Measurements from ENCODE around the gene SLC24A4.
A peak's percentile ranks its signal among the peaks of the same experiment; 100 is the strongest.

Gene SLC24A4

DNA sequence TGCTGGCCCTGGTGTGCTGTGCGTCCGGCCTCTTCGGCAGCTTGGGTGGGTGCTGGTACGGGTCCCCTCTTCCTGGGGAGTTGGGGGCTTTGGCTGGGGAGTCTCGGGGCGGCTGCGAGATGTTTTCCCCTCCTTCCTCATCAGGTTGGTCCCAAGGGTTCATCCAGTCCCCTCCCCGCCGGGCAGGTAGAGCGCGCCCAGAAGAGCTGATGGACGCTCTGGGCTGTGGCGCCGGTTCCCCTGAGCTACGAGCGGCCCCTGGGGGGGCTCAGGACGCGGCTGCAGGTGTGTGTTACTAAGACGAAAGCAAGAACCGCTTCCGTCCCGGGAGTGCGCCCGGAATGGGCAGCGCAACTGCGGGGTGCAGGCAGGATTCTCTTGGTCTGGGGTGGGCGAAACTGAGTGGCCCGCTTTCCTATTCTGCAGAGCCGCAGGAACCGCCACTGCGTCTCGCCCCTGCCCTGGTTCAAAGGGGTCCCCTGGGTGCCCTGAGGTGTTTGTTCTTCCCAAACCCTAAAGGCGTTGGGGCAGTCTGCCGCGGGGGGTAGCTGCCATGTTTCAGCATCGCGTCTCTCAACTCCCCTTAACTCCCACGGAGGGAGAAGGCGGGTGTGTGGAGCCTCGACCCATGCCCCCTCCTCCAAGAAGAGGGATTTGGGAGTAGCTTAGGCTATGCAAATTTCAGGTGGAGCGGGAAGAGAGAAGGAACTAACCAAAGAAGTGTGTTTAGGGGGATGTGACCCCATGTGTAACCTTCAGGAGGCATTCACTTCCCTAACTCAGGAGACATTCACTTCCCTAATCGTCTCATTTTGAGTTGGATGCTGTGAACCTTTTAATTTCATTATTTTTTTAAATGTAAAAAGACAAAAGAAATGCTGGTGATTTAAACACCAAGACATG is 1.2 kb downstream of the SLC24A4 start:
- Histone ChIP-seq H3F3A (ENCODE audit: low read depth) (no peaks in the 10 kb centered on the region), H3K4me1 (ENCODE audit: insufficient read depth, low read length, poor library complexity, severe bottlenecking) (no peaks in the 10 kb centered on the region), H3K9me2 (replicated peaks; ENCODE audit: low read depth, low read length) (no peaks in the 10 kb centered on the region), H3K4me2 (ENCODE audit: low read depth, low read length, poor library complexity, severe bottlenecking) (no peak overlapping the region), H3K27me3 (ENCODE audit: insufficient read depth, low read length, poor library complexity, severe bottlenecking) (no peaks in the 10 kb centered on the region), H2AFZ (ENCODE audit: low read length) (no peak overlapping the region), H3K4me3 (ENCODE audit: low read length, poor library complexity, severe bottlenecking) (no peak overlapping the region), H4K20me1 (ENCODE audit: insufficient read depth, low read length, poor library complexity, severe bottlenecking) (no peaks in the 10 kb centered on the region), H3K79me2 (ENCODE audit: insufficient read depth, low read length) (no peaks in the 10 kb centered on the region), H3K36me3 (ENCODE audit: insufficient read depth, low read length) (no peaks in the 10 kb centered on the region), H3K9ac (ENCODE audit: low read depth, low read length, poor library complexity, severe bottlenecking) (no peak overlapping the region), H3K9me3 (ENCODE audit: insufficient read depth, low read depth, low read length) (no peaks in the 10 kb centered on the region)
- no peak for TF ChIP-seq EZH2phosphoT487 (IDR thresholded peaks at IDR 0.05; ENCODE audit: borderline replicate concordance)

DNA sequence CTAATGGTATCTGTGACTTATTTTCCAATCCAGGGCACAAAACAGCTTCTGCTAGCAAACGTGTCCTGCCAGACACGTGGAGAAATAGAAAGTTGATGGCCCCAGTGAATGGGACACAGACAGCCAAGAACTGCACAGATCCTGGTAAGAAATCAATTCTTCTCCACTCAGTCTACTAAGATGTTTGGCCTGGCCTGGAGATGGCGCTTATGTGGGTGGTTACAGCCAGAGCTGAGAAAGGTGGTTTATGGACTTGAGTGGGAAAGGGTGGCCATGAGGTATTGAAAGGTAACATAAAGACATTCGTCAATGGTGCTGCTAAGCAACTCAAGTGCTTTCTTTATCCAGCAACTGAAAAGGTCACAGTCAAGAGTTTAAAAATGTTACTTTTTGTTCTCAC is 2.9 kb downstream of the SLC24A4 start:
- no peak overlapping the region for H3K4me2 ChIP-seq (ENCODE audit: low read depth, low read length, poor library complexity, severe bottlenecking)
- TF ChIP-seq, protein P1, sequence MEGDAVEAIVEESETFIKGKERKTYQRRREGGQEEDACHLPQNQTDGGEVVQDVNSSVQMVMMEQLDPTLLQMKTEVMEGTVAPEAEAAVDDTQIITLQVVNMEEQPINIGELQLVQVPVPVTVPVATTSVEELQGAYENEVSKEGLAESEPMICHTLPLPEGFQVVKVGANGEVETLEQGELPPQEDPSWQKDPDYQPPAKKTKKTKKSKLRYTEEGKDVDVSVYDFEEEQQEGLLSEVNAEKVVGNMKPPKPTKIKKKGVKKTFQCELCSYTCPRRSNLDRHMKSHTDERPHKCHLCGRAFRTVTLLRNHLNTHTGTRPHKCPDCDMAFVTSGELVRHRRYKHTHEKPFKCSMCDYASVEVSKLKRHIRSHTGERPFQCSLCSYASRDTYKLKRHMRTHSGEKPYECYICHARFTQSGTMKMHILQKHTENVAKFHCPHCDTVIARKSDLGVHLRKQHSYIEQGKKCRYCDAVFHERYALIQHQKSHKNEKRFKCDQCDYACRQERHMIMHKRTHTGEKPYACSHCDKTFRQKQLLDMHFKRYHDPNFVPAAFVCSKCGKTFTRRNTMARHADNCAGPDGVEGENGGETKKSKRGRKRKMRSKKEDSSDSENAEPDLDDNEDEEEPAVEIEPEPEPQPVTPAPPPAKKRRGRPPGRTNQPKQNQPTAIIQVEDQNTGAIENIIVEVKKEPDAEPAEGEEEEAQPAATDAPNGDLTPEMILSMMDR (conservative IDR thresholded peaks at IDR 0.05; ENCODE audit: low read length): peak; percentile 33; the same call in 1 of the 2 replicates
- no peak for TF ChIP-seq EZH2phosphoT487 (IDR thresholded peaks at IDR 0.05; ENCODE audit: borderline replicate concordance)

DNA sequence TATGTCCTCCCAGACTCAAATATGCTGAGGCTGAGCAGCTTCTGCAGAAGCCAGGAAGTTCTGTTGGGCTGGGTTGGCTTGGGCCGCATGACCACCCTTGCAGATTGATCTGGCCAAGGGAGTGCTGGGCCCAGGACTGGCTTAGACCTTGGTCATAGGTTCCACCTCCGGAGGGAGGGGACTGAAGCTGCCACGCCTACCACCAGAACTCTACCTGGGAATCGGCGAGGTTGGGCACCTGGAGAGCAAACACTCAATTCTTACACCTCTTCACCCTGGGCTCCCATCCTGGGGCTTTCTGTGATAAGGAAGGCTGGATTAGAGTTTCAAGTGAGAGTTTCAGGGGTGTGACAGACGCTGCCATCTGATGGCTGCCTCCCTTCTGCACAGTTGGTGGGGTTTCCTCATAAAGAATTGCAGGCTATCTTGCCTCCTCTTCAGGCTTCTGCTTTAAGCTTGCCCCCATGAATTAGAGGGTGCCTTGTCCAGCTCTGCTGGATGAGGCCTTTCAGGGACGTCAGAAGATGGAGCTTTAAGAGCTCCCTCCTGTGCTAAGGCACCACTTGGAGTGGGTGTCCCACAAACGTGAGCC is 5.8 kb downstream of the SLC24A4 start:
- Histone ChIP-seq H4K20me1 (ENCODE audit: insufficient read depth, low read length, poor library complexity, severe bottlenecking) (no peaks in the 10 kb centered on the region), H3K4me2 (ENCODE audit: low read depth, low read length, poor library complexity, severe bottlenecking) (no peak overlapping the region), H3K27me3 (ENCODE audit: insufficient read depth, low read length, poor library complexity, severe bottlenecking) (no peaks in the 10 kb centered on the region), H3K79me2 (ENCODE audit: insufficient read depth, low read length) (no peaks in the 10 kb centered on the region), H3K36me3 (ENCODE audit: insufficient read depth, low read length) (no peaks in the 10 kb centered on the region), H3K9me2 (replicated peaks; ENCODE audit: low read depth, low read length) (no peaks in the 10 kb centered on the region), H2AFZ (ENCODE audit: low read length) (no peak overlapping the region), H3K9ac (ENCODE audit: low read depth, low read length, poor library complexity, severe bottlenecking) (no peak overlapping the region), H3K4me1 (ENCODE audit: insufficient read depth, low read length, poor library complexity, severe bottlenecking) (no peaks in the 10 kb centered on the region), H3F3A (ENCODE audit: low read depth) (no peaks in the 10 kb centered on the region), H3K9me3 (ENCODE audit: insufficient read depth, low read depth, low read length) (no peaks in the 10 kb centered on the region), H3K4me3 (ENCODE audit: low read length, poor library complexity, severe bottlenecking) (no peak overlapping the region)
- TF ChIP-seq, protein P1 (conservative IDR thresholded peaks at IDR 0.05; ENCODE audit: low read length): peak; percentile 41
- TF ChIP-seq EZH2phosphoT487 (IDR thresholded peaks at IDR 0.05; ENCODE audit: borderline replicate concordance): no peak

More for the DNA sequence above, 2.9 kb downstream of the SLC24A4 start:
- Histone ChIP-seq H3K9ac (ENCODE audit: low read depth, low read length, poor library complexity, severe bottlenecking) (no peak overlapping the region), H3K79me2 (ENCODE audit: insufficient read depth, low read length) (no peaks in the 10 kb centered on the region), H3K4me3 (ENCODE audit: low read length, poor library complexity, severe bottlenecking) (no peak overlapping the region), H3K4me1 (ENCODE audit: insufficient read depth, low read length, poor library complexity, severe bottlenecking) (no peaks in the 10 kb centered on the region), H3K27me3 (ENCODE audit: insufficient read depth, low read length, poor library complexity, severe bottlenecking) (no peaks in the 10 kb centered on the region), H4K20me1 (ENCODE audit: insufficient read depth, low read length, poor library complexity, severe bottlenecking) (no peaks in the 10 kb centered on the region), H3F3A (ENCODE audit: low read depth) (no peaks in the 10 kb centered on the region), H3K36me3 (ENCODE audit: insufficient read depth, low read length) (no peaks in the 10 kb centered on the region), H3K9me2 (replicated peaks; ENCODE audit: low read depth, low read length) (no peaks in the 10 kb centered on the region), H3K9me3 (ENCODE audit: insufficient read depth, low read depth, low read length) (no peaks in the 10 kb centered on the region), H2AFZ (ENCODE audit: low read length) (no peak overlapping the region)
